Erythroblast (primary cell): ENCODE data around the gene DIAPH3.

Experiments
- GATA1 ChIP-seq: IDR thresholded peaks from 2 replicates; pipeline ENCODE4 v1.6.1; 2011; ENCODE audit warnings: low read depth, mild to moderate bottlenecking, control low read depth, low read length, moderate library complexity
- POLR2A ChIP-seq: IDR thresholded peaks from 2 replicates; pipeline ENCODE4 v1.6.1; 2011; ENCODE audit warnings: mild to moderate bottlenecking, low read length

GRCh38 chr13:59861676-59862075 is 302.1 kb downstream of the DIAPH3 start:
- TF ChIP-seq POLR2A: no peak
- no peak for TF ChIP-seq GATA1
